GM12878 (cell line): Measurements from ENCODE around the gene AHCYL2. TPM values are rescaled to one million over a fixed set of nuclear protein-coding genes. Genes with fewer than 3 reads are reported as not detected.

Experiments
- ATAC-seq: fragments of 200-7000 bp; cut with Tn5 transposase; 3 replicates; pipeline ENCODE4 v1.9.1; 2020; ENCODE audit warnings: mild to moderate bottlenecking, moderate library complexity
- BruUV-seq: library from RNA; stranded (reverse); fragments of 400-500 nt; replicated peaks from 2 replicates; lab custom pipeline; 2021; lab: Mats Ljungman, UMichigan
- CTCF ChIA-PET: fragments of 300-600 bp; sonication (Branson Sonifier 250); formaldehyde crosslinking; extraction: SDS; loops from one replicate; lab custom pipeline; 2021; ENCODE audit warnings: inconsistent platforms; lab: Yijun Ruan, JAX
- POLR2A ChIA-PET: fragments of 350-600 bp; formaldehyde crosslinking; extraction: SDS; loops from one replicate; lab custom pipeline; 2021; ENCODE audit warnings: inconsistent platforms; lab: Charles Lee
- RAD21 ChIA-PET: fragments of 300-600 bp; sonication (Branson Sonifier 250); formaldehyde crosslinking; loops from one replicate; lab custom pipeline; 2023; ENCODE audit warnings: antibody characterized with exemption; ENCODE audit not compliant: unreplicated experiment; lab: Charles Lee
- SMC1A ChIA-PET: fragments of 300-600 bp; sonication (Branson Sonifier 250); formaldehyde crosslinking; loops from one replicate; lab custom pipeline; 2023; ENCODE audit not compliant: unreplicated experiment, uncharacterized antibody; lab: Charles Lee
- DNase-seq: peaks from one replicate; pipeline ENCODE4 v3.0.0-alpha.2; 2011; ENCODE audit warnings: low read depth, low spot score
- FAIRE-seq: peaks from 3 replicates; lab custom pipeline; 2011; peaks lifted over from hg19 to GRCh38; lab: Jason Lieb, UNC
- H2AFZ ChIP-seq: 2 replicates; pipeline ENCODE4 v1.6.0; 2011; ENCODE audit warnings: low read depth, low read length, control low read depth; ENCODE audit not compliant: control insufficient read depth
- H3K27ac ChIP-seq: 2 replicates; pipeline ENCODE4 v1.5.1; 2011; ENCODE audit warnings: control low read depth; ENCODE audit not compliant: control insufficient read depth, insufficient read depth
- H3K27me3 ChIP-seq, 2 experiments: replicated peaks in 1 of 2; 2 replicates each; pipeline versions ENCODE4 v1.6.0 to v1.6.1; 2011; ENCODE audit warnings: low read length in 1 of 2; ENCODE audit not compliant: control insufficient read depth in 2 of 2, insufficient read depth in 2 of 2
- H3K36me3 ChIP-seq, 2 experiments: 2 replicates each; pipeline ENCODE4 v1.5.1; 2011; ENCODE audit warnings: low read length in 1 of 2; ENCODE audit not compliant: control insufficient read depth in 2 of 2, insufficient read depth in 2 of 2
- H3K4me1 ChIP-seq: 2 replicates; pipeline ENCODE4 v1.6.1; 2011; ENCODE audit warnings: mild to moderate bottlenecking, low read length, moderate library complexity, mixed read lengths; ENCODE audit not compliant: control insufficient read depth, insufficient read depth
- H3K4me2 ChIP-seq: 2 replicates; pipeline ENCODE4 v1.6.0; 2011; ENCODE audit warnings: control low read depth; ENCODE audit not compliant: control insufficient read depth, insufficient read depth
- H3K4me3 ChIP-seq: fragments of 200-600 bp; sonication (generic); 2 replicates; pipeline ENCODE4 v1.5.1; 2016
- H3K79me2 ChIP-seq: 2 replicates; pipeline ENCODE4 v1.6.0; 2011; ENCODE audit warnings: low read length; ENCODE audit not compliant: control insufficient read depth, insufficient read depth
- H3K9ac ChIP-seq: 2 replicates; pipeline ENCODE4 v1.8.0; 2011; ENCODE audit warnings: low read length, control low read depth, mixed read lengths; ENCODE audit not compliant: control insufficient read depth, insufficient read depth
- H3K9me3 ChIP-seq: replicated peaks from 3 replicates; pipeline ENCODE4 v1.5.1; 2011; ENCODE audit warnings: mild to moderate bottlenecking, low read length; ENCODE audit not compliant: control insufficient read depth, insufficient read depth
- H4K20me1 ChIP-seq: 2 replicates; pipeline ENCODE4 v1.6.0; 2011; ENCODE audit not compliant: control insufficient read depth, insufficient read depth
- ASH2L ChIP-seq: fragments of 300-600, 200-600 bp; sonication (generic); IDR thresholded peaks from 2 replicates; pipeline ENCODE4 v1.6.1; 2017; ENCODE audit warnings: low read depth, mild to moderate bottlenecking, borderline replicate concordance
- BHLHE40 ChIP-seq, 2 experiments: fragments of 450-650 bp in 1 of 2; IDR thresholded peaks; 2 replicates each; pipeline ENCODE4 v1.6.1; 2011 to 2017; ENCODE audit warnings: low read depth in 2 of 2, borderline replicate concordance in 1 of 2, improper control_type of control experiment in 1 of 2, low read length in 1 of 2, mild to moderate bottlenecking in 1 of 2
- E4F1 ChIP-seq: fragments of 450-650 bp; IDR thresholded peaks from 2 replicates; pipeline ENCODE4 v1.6.1; 2018; ENCODE audit warnings: borderline replicate concordance, mild to moderate bottlenecking; ENCODE audit not compliant: partially characterized antibody
- GATAD2B ChIP-seq: fragments of 450-650 bp; conservative IDR thresholded peaks from 2 replicates; pipeline ENCODE4 v1.6.1; 2017; ENCODE audit warnings: low read depth, mild to moderate bottlenecking, moderate library complexity
- IRF4 ChIP-seq: IDR thresholded peaks from 2 replicates; pipeline ENCODE4 v1.6.1; 2011; ENCODE audit warnings: low read depth, low read length
- JUND ChIP-seq: IDR thresholded peaks from 2 replicates; pipeline ENCODE4 v1.6.1; 2012; ENCODE audit warnings: low read depth, mild to moderate bottlenecking, low read length, improper control_type of control experiment, moderate library complexity
- RAD51 ChIP-seq: fragments of 450-650 bp; IDR thresholded peaks from 2 replicates; pipeline ENCODE4 v1.6.1; 2016; ENCODE audit warnings: moderate library complexity, mild to moderate bottlenecking, inconsistent platforms
- SMAD1 ChIP-seq: fragments of 450-650 bp; IDR thresholded peaks from 2 replicates; pipeline ENCODE4 v1.6.1; 2018; ENCODE audit warnings: mild to moderate bottlenecking, low read depth; ENCODE audit not compliant: partially characterized antibody
- USF2 ChIP-seq: IDR thresholded peaks from 2 replicates; pipeline ENCODE4 v1.6.1; 2011; ENCODE audit warnings: low read depth, low read length, improper control_type of control experiment, borderline replicate concordance
- WGBS: methylation state at CpG from one replicate; pipeline ENCODE4 v1.1.6; 2016; ENCODE audit warnings: low lambda C conversion rate; ENCODE audit not compliant: insufficient replicate concordance, insufficient coverage; ENCODE audit errors: missing lambda C conversion rate; 5-methylcytosine and 5-hydroxymethylcytosine counted together
- in situ Hi-C: fragments of 300-500 bp; cut with MboI; formaldehyde crosslinking; loops from 9 replicates; pipeline ENCODE4 v1.14.3; 2018; ENCODE audit warnings: mixed read lengths
- intact Hi-C: fragments of 100-400 bp; cut with micrococcal nuclease; formaldehyde crosslinking; loops from one replicate; pipeline ENCODE4 v1.14.2; 2022; ENCODE audit not compliant: unreplicated experiment
- polyA plus RNA-seq, 11 experiments: library from polyadenylated mRNA; depleted of rRNA in 4 of 11; unstranded in 6 of 11; stranded (reverse) in 5 of 11; fragments of >200 nt; fragmentation: Nextera tagmentation in 4 of 11; fragmentation: Illumina TruSeq in 1 of 11; extraction: Ambion mirVana in 4 of 11; extraction: Trizol in 1 of 11; gene quantifications; 1 replicate in 1 of 11; 2 replicates in 10 of 11; pipeline versions ENCODE4 v1.2.1 to v1.2.3, GENCODE V29; 2011 to 2016; ENCODE audit warnings: inconsistent platforms in 2 of 11, missing spikeins in 2 of 11, low read depth in 1 of 11
- total RNA-seq, 4 experiments: library from RNA; depleted of rRNA in 3 of 4; stranded (reverse); fragments of >200 nt in 3 of 4; fragmentation: Illumina TruSeq in 1 of 4; extraction: Trizol in 1 of 4; gene quantifications; 2 replicates each; pipeline versions ENCODE4 v1.2.1 to v1.2.3, GENCODE V29; 2013 to 2021
- TF ChIP-seq, protein P1 (sequence below): fragments of 450-650 bp; conservative IDR thresholded peaks from 2 replicates; pipeline ENCODE4 v1.6.1; 2017; ENCODE audit warnings: mild to moderate bottlenecking, moderate library complexity
- TF ChIP-seq, protein P2 (sequence below): fragments of 450-650 bp; formaldehyde crosslinking; IDR thresholded peaks from 2 replicates; pipeline ENCODE4 v1.4.0; 2020; ENCODE audit warnings: mild to moderate bottlenecking, moderate library complexity
- TF ChIP-seq, protein P3 (sequence below): IDR thresholded peaks from 2 replicates; pipeline ENCODE4 v1.6.1; 2012; ENCODE audit warnings: low read length, inconsistent platforms

The AHCYL2 gene
- total and polyA plus RNA-seq, 10 of the 15 experiments (the other 5 are each of a cell fraction or from before 2014, with no cell fraction given) = 1.7 to 29.1 (median 5.4) TPM

DNA sequence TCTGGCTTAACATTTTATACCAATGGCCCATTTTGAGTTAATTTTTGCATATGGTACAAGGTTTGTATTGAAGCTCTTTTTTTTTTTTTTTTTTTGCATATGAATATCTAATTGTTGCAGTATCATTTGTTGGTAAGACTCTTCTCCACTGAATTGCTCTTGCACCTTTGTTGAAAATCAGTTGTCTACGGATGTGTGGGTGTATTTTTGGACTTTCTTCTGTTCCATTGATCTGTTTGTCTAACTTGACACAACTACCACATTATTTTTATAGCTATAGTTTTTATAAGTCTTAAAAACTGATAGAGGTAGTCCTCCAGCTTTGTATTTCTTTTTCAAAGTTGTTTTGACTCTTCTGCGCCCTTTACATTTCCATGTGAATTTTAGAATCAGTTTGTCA is 53.9 kb downstream of the AHCYL2 start:
- 95% methylated on average over 2 of the region's 2 CpGs for WGBS
- no TSS peak for BruUV-seq
- DNase-seq (no peak), FAIRE-seq (no peak), ATAC-seq (no peak)
- RAD21 ChIA-PET = interaction anchor here (1.4 kb wide), 1 partner anchor 64 kb away, joined by 3 read pairs; no protein-coding TSS in a partner anchor
- POLR2A ChIA-PET = interaction anchor here (0.6 to 0.7 kb wide), 3 partner anchors 11 to 187 kb away, joined by 3 to 6 read pairs (median 4); no protein-coding TSS in a partner anchor
- Histone ChIP-seq H2AFZ (no peak overlapping the region), H3K79me2 (no peaks in the 10 kb centered on the region), H4K20me1 (no peaks in the 10 kb centered on the region), H3K4me2 (no peak overlapping the region), H3K36me3 (no peaks in the 10 kb centered on the region; a peak in 1 of 4 replicates), H3K9me3 (peaks cover 4% of the 10 kb centered on the region; the same call in 1 of the 3 replicates), H3K27ac (no peak overlapping the region), H3K27me3 (no peaks in the 10 kb centered on the region), H3K4me3 (no peak overlapping the region), H3K4me1 (no peaks in the 10 kb centered on the region), H3K9ac (no peak overlapping the region)
- TF ChIP-seq RAD51 (no peak), SMAD1 (no peak), BHLHE40 (IDR thresholded peaks at IDR 0.05; ENCODE audit: borderline replicate concordance in 1 of 2, low read depth in 2 of 2, low read length in 1 of 2) (no peak), GATAD2B (no peak), IRF4 (no peak), USF2 (no peak), JUND (no peak), ASH2L (no peak), E4F1 (no peak)
- TF ChIP-seq, protein P1, sequence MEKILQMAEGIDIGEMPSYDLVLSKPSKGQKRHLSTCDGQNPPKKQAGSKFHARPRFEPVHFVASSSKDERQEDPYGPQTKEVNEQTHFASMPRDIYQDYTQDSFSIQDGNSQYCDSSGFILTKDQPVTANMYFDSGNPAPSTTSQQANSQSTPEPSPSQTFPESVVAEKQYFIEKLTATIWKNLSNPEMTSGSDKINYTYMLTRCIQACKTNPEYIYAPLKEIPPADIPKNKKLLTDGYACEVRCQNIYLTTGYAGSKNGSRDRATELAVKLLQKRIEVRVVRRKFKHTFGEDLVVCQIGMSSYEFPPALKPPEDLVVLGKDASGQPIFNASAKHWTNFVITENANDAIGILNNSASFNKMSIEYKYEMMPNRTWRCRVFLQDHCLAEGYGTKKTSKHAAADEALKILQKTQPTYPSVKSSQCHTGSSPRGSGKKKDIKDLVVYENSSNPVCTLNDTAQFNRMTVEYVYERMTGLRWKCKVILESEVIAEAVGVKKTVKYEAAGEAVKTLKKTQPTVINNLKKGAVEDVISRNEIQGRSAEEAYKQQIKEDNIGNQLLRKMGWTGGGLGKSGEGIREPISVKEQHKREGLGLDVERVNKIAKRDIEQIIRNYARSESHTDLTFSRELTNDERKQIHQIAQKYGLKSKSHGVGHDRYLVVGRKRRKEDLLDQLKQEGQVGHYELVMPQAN = no peak
- TF ChIP-seq, protein P2, sequence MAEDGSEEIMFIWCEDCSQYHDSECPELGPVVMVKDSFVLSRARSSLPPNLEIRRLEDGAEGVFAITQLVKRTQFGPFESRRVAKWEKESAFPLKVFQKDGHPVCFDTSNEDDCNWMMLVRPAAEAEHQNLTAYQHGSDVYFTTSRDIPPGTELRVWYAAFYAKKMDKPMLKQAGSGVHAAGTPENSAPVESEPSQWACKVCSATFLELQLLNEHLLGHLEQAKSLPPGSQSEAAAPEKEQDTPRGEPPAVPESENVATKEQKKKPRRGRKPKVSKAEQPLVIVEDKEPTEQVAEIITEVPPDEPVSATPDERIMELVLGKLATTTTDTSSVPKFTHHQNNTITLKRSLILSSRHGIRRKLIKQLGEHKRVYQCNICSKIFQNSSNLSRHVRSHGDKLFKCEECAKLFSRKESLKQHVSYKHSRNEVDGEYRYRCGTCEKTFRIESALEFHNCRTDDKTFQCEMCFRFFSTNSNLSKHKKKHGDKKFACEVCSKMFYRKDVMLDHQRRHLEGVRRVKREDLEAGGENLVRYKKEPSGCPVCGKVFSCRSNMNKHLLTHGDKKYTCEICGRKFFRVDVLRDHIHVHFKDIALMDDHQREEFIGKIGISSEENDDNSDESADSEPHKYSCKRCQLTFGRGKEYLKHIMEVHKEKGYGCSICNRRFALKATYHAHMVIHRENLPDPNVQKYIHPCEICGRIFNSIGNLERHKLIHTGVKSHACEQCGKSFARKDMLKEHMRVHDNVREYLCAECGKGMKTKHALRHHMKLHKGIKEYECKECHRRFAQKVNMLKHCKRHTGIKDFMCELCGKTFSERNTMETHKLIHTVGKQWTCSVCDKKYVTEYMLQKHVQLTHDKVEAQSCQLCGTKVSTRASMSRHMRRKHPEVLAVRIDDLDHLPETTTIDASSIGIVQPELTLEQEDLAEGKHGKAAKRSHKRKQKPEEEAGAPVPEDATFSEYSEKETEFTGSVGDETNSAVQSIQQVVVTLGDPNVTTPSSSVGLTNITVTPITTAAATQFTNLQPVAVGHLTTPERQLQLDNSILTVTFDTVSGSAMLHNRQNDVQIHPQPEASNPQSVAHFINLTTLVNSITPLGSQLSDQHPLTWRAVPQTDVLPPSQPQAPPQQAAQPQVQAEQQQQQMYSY (CRISPR knock-in tag) = no peak
- TF ChIP-seq, protein P3, sequence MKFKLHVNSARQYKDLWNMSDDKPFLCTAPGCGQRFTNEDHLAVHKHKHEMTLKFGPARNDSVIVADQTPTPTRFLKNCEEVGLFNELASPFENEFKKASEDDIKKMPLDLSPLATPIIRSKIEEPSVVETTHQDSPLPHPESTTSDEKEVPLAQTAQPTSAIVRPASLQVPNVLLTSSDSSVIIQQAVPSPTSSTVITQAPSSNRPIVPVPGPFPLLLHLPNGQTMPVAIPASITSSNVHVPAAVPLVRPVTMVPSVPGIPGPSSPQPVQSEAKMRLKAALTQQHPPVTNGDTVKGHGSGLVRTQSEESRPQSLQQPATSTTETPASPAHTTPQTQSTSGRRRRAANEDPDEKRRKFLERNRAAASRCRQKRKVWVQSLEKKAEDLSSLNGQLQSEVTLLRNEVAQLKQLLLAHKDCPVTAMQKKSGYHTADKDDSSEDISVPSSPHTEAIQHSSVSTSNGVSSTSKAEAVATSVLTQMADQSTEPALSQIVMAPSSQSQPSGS = no peak
- intact Hi-C loops = no loop called here
- CTCF ChIA-PET = interaction anchor here (0.6 to 1.0 kb wide), 7 partner anchors 14 to 397 kb away, joined by 3 to 6 read pairs (median 3); no protein-coding TSS in a partner anchor
- SMC1A ChIA-PET = interaction anchor here (0.6 to 1.2 kb wide), 6 partner anchors 8 to 68 kb away, joined by 3 to 5 read pairs (median 4); no protein-coding TSS in a partner anchor
- in situ Hi-C loops = no loop called here
